Stimulated activated CD8-positive, alpha-beta memory T cell treated with anti-CD3 and anti-CD28 coated beads, Interleukin-4, amount 100 ng/mL, for 24 hours (primary cell): ENCODE measurements around the gene IFIT1.
"Not testable (repeated sequence)": the region's sequence is repeated elsewhere in the genome, so short reads cannot be mapped to it uniquely, and the experiment has no call there.

Experiments used
- DNase-seq: peaks from one replicate; pipeline ENCODE4 v3.0.0-alpha.2; 2020; ENCODE audit warnings: low read depth

The IFIT1 gene

GRCh38 chr10:89399956-89400355 lies 7.5 kb downstream of the IFIT1 start:
- no peak for DNase-seq

- DNase-seq = no peak
These were observed 10.6 kb downstream of the IFIT1 start for GRCh38 chr10:89403043-89403442.

GRCh38 chr10:89404104-89405047 lies 12.0 kb downstream of the IFIT1 start:
- DNase-seq = no peak

- DNase-seq = not testable (repeated sequence)
These were observed 13.8 kb downstream of the IFIT1 start for GRCh38 chr10:89406178-89406577.

GRCh38 chr10:89407792-89408191 lies 15.4 kb downstream of the IFIT1 start:
- DNase-seq = not testable (repeated sequence)

- DNase-seq = not testable (repeated sequence)
These were observed 16.9 kb downstream of the IFIT1 start for GRCh38 chr10:89409282-89409681.

- not testable (repeated sequence) for DNase-seq
These were observed 18.1 kb downstream of the IFIT1 start for GRCh38 chr10:89410551-89410950.

GRCh38 chr10:89411135-89411534 lies 18.7 kb downstream of the IFIT1 start:
- not testable (repeated sequence) for DNase-seq

- DNase-seq = not testable (repeated sequence)
These were observed 19.9 kb downstream of the IFIT1 start for GRCh38 chr10:89412276-89412675.

- DNase-seq = no peak
These were observed 21.0 kb downstream of the IFIT1 start for GRCh38 chr10:89413398-89413912.

- peak; percentile 50 for DNase-seq
These were observed 21.9 kb downstream of the IFIT1 start, which contains the start of gene IFIT5 for GRCh38 chr10:89414146-89414878. IFIT5 (plus strand) TSS chr10:89414568; CDS start chr10:89414799, 231 bp downstream.

GRCh38 chr10:89414879-89415821 lies 22.7 kb downstream of the IFIT1 start:
- DNase-seq = peak; percentile 10

- DNase-seq = no peak
These were observed 24.0 kb downstream of the IFIT1 start for GRCh38 chr10:89416465-89416864.

- no peak for DNase-seq
These were observed 27.1 kb downstream of the IFIT1 start for GRCh38 chr10:89419548-89419947.

GRCh38 chr10:89421018-89421476 lies 28.6 kb downstream of the IFIT1 start:
- no peak for DNase-seq

GRCh38 chr10:89425000-89425399 lies 32.6 kb downstream of the IFIT1 start:
- no peak for DNase-seq

- DNase-seq = no peak
These were observed 33.9 kb downstream of the IFIT1 start for GRCh38 chr10:89426230-89426868.

GRCh38 chr10:89427629-89428028 lies 35.2 kb downstream of the IFIT1 start:
- no peak for DNase-seq

GRCh38 chr10:89428877-89429276 lies 36.5 kb downstream of the IFIT1 start:
- no peak for DNase-seq

- DNase-seq = no peak
These were observed 39.6 kb downstream of the IFIT1 start for GRCh38 chr10:89431977-89432376.

GRCh38 chr10:89438525-89438924 lies 46.1 kb downstream of the IFIT1 start:
- DNase-seq = no peak
